Stimulated activated CD8-positive, alpha-beta memory T cell treated with anti-CD3 and anti-CD28 coated beads, Interleukin-15, amount 100 ng/mL, for 48 hours (primary cell): ENCODE data around the gene TRAF3.
"Not testable (repeated sequence)": the region's sequence is repeated elsewhere in the genome, so short reads cannot be mapped to it uniquely, and the experiment has no call there.

Experiments used
- DNase-seq, 2 donors: peaks; one replicate each; pipeline ENCODE4 v3.0.0-alpha.2; 2020; ENCODE audit warnings: low read depth in 2 of 2

The TRAF3 gene

DNA sequence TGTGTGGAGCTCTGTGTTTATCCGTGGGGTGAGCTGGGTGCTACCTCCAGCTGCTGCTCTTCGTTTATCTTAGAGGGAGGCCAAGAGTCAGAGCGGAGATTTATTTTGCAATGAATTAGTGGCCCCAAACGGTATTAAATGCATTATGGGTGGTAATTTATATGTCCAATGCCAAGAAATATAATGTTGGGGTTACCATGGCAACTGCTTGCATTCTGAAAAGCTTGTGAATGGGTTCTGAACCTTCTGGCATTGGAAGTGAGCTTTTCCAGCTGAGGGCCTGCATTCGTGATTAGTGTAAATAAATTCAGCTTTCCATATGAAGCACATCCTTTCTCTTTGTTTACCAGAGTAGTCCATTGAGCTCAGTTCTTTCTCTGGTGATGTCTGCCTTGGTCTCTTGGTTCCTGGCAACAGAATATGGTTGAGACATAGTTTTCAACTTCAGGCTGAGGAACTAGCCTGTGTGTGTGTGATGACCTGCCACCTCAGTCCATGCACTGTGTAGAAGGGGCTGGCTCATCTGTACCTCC is 51.8 kb downstream of the TRAF3 start:
- DNase-seq, result no peak

- no peak for DNase-seq
Measured at GRCh38 chr14:102830474-102831045, 53.3 kb downstream of the TRAF3 start.

DNA sequence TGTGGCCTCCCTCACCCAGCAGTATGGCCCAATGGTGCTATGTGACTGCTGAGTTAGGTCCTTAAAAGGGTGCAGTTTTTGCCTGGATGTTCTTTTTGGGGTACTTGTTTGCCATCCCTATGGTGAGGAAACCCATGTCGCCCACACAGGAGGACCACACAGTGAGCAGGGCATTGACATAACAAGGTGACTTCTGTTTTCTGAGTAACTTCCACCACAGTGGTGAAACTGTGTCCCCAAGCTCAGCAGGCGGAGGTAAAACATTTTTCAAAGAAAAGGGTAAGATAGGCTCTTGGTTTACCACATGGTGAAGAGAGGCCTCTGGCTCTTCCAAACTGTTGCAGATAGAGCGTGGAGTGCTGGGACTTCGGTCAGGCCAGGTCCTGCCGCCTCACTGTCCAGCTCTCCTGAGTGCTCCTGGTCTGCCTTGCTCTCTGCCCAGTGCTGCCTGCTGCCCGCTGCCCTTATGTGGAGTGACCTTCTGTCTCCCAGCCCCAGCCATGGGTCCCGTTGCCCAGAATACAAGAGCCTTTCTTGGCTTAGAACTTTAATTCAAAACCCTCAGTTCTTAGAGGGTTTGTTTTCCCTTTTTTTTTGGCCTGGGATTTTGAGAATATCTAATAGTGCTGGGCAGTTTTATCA is 54.0 kb downstream of the TRAF3 start:
- peak; percentile 30 to 56 for DNase-seq

DNA sequence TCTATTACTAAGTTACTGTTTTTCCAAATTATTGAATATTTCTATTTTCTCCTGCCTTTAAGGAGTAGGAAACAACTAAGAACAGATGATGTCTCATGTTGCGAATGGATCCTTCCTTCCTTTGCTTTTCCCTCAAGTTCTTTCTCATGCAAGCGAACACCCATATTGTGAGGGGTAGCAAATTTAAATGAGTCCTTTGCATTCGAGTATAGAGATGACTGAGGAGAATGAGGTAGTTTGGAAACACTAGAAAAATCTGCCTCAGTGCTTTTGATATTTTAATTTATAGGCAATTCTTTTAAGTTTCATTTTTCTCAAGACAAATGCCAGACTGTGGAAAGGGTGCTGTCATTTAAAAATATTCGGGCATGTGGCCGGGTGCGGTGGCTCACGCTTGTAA is 56.1 kb downstream of the TRAF3 start:
- no peak for DNase-seq

DNA sequence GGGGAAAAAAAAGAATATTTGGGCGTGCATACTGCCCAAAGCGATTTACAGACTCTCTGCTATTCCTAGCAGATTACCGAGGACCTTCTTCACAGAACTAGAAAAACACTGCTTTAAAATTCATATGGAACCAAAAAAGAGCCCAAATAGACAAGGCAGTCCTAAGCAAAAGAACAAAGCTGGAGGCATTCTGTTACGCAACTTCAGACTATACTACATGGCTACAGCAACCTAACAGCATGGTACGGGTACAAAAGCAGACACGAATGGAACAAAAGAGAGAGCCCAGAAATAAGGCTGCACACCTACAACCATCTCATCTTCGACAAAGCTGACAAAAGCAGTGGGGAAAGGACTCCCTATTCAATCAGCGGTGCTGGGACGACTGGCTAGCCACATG is 56.7 kb downstream of the TRAF3 start:
- DNase-seq, result no peak

DNA sequence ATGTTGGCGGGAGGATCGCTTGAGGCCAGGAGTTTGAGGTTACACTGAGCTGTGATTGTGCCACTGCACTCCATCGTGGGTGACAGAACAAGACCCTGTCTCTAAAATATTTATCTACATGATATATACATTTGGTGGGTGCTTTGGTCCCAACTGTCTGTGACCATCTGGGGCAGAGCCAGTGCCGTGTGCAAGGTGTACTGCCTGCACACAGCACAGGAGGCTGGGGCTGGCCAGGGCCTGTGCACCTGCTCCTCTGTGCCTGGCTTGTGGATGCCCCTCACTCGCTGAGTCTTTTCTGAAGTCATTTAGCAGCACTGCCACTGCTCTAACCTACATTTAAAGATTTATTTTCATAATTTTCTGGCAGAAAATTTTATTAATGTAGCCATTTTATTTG is 58.7 kb downstream of the TRAF3 start:
- DNase-seq, result no peak

DNA sequence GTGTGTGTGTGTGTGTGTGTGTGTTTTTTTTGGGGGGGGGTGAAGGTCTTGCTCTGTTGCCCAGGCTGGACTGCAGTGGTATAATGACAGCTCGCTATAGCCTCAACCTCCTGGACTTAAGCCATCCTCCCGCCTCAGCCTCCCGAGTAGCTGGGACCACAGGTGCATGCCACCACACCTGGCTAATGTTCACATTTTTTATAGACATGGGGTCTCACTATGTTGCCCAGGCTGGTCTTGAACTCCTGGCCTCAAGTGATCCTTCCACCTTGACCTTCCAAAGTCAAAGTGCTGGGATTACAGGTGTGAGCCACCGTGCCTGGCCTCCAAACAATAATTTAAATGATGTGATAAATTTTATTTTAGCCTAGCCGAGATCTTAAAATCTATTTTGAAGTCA is 59.9 kb downstream of the TRAF3 start:
- DNase-seq, result not testable (repeated sequence)

- DNase-seq, result no peak
Measured at GRCh38 chr14:102838501-102838900, 61.3 kb downstream of the TRAF3 start.

DNA sequence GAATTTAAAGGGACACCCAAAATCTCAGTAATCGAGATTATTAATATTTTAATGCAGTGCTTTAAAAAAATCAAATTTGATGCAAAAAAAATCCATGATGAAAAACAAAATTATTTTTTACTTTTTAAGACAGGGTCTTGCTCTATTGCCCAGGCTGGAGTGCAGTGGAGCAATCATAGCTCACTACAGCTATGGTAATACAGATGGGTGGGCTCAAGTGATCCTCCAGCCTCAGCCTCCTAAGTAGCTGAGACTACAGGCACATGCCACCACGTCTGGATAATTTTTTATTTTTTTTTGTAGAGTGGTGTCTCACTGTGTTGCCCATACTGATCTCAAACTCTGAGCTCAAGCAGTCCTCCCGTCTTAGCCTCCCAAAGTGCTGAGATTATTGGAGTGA is 62.9 kb downstream of the TRAF3 start:
- no peak for DNase-seq

GRCh38 chr14:102840771-102841528 is 63.7 kb downstream of the TRAF3 start:
- no peak for DNase-seq

DNA sequence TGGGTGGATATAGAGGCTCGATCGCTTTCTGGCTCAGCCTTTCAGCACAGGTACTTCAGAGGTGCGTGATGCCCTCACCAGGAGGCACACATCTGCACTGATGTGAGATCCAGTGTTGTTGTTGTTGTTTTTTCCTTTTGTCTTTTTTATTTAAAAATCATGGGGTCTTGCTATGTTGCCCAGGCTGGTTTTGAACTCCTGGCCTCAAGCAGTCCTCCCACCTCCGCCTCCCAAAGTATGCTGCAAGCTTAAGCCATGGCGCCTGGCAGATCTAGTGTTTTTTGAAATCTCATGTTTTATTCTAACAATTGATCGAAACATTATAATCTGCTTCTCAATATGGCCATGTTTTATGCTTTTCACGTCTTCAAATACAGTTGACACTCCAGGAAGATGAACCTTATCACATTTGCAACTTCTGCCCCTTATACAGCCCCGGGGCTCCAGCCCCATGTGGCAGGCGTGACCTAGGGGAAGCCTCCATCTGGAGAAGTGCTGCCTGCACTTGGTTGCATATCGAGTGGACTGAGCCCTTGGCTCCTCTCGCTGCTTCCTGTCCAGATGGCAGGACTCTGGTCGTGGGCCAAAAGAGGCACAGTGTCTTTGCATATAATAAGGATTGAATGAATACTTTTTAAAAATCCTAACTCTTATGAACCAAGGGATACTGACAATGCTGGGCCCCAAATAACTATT is 71.7 kb downstream of the TRAF3 start:
- no peak for DNase-seq

DNA sequence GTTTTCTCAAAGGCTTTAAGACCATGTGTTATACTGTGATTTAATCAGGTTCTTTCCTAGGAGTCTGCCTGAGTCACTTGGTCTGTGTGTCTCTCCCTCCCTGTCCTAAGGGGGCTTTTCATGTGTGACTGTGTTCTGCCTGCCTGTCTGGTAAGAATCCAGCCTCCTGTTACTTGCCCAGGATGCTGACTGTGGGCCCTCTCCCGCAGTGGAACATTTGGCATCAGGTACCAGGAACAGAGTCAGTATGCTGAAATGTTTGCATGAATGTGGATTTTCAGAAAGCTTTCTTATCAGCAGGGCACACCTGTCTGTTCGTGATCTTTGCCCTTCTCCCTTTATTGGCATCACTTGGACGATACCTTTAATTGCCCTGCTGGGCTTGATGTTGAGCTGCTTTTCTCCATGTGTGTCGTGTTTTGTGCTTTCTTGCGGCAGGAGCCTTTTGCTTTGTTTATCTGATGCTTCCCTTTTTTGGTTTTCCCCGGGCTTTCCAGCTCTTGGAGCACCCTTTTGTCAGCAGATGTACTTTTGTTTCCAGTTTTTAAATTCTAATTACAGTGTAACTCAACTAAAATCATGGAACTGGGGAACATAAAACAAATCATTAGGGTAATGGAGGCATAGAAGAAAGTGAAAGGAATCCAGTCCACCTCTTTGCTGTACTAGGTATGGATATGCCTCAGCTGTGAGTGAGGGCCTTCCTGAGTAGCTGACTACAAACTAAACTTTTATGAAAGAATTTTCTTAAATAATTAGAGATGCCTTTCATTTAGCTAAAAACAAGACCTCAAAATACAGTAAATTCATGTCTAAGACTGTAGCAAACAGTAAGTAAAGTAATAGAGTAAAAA is 72.5 kb downstream of the TRAF3 start:
- DNase-seq, result no peak

DNA sequence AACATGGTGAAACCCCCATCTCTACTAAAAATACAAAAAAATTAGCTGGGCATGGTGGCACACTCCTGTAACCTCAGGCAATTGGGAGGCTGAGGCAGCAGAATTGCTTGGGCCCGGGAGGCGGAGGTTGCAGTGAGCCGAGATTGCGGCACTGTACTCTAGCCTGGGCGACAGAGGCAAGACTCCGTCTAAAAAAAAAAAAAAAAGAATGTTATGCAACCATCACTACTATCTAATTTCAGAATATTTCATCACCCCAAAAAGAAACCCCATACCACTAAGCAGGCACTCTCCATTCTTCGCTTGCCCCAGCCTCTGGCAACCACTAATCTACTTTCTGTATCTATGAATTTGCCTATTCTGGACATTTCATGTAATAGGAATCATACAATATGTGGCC is 76.4 kb downstream of the TRAF3 start:
- DNase-seq, result no peak

GRCh38 chr14:102854091-102854703 is 76.9 kb downstream of the TRAF3 start:
- DNase-seq, result no peak

GRCh38 chr14:102856179-102856578 is 78.9 kb downstream of the TRAF3 start:
- no peak for DNase-seq

DNA sequence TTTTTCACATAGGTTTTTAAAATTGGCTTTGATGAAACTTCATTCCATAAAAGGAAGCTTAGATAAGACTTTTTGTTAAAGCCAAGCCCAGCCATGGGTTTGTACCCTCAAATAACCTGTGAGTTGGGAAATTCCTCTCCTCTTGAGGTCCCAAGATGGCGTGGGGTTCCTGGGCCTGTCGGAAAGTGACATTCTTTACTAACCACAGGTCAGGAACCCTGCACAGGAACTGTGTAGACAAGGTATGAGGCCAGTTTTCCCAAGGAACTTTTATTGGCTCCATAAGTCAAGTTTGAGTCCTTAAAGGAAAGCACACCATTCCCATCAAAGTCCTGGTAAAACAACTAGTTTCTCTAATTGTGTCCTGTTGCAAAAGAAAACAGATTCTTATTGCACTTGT is 80.2 kb downstream of the TRAF3 start:
- no peak for DNase-seq

GRCh38 chr14:102859911-102860310 is 82.7 kb downstream of the TRAF3 start:
- DNase-seq, result no peak

DNA sequence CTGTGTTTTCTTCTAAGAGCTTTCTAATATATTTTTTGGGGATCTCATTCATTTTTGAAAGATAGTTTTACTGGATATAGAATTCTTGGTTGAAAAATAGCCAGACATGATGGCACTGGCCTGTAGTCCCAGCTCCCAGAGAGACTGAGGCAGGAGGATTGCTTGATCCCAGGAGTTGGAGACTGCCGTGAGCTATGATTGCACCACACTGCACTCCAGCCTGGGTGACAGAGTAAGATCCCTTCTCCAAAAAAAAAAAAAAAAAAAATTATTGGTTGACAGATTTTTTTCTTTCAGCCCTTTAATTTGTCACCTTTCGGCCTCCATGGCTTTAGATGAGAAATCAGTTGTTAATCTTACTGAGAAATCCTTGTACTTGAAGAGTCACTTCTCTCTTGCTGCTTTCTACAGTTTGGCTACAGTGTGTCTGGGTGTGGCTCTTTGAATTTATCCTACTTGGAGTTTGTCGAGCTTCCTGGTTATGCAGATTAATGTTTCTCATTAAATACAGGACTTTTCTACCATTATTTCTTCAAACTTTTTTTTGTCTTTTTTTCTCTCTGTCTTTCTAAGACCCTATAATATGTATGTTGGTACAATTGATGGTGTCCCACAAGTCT is 85.0 kb downstream of the TRAF3 start:
- no peak for DNase-seq

GRCh38 chr14:102863381-102863780 is 86.1 kb downstream of the TRAF3 start:
- DNase-seq, result no peak

- DNase-seq, result not testable (repeated sequence)
Measured at GRCh38 chr14:102865916-102866315, 88.7 kb downstream of the TRAF3 start.
